NCI-H1930 (cell line): Measurements from ENCODE around the gene TSSK1B.
"Not testable (repeated sequence)": the region's sequence is repeated elsewhere in the genome, so short reads cannot be mapped to it uniquely, and the experiment has no call there.

Experiments used
- DNase-seq, 2 experiments: peaks; one replicate each; lab custom pipeline; 2025; lab: John Stamatoyannopoulos, UW

Gene TSSK1B

DNA sequence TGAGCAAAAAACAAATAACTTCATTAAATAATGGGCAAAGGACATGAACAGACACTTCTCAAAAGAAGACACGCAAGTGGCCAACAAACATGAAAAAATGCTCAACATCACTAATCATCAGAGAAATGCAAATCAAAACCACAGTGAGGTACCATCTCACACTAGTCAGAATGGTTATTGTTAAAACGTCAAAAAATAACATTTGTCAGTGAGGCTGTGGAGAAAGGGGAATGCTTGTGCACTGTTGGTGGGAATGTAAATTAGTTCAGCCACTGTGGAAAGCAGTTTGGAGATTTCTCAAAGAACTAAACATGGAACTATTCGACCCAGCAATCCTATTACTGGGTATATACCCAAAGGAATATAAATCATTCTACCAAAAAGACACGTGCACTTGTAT is 36.8 kb downstream of the TSSK1B start:
- DNase-seq: not testable (repeated sequence)

DNA sequence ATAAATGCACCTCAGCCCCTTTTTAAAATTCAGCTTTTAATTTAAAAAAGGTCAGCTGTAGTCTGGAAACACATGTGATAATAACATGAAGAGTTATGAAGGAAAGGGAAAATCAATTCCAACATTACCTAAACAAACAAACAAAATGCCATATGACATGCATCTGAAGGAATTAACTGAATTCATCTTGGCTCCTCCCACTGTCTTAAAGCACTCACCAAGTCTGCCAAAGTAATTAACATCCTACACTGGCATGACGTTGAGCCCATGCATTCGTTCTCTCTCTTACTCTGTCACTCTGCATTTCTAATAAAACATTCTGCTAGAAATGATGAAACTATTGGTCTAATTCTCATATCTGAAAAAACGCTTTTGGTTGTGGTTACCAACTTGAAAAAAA is 37.7 kb downstream of the TSSK1B start:
- DNase-seq: no peak

DNA sequence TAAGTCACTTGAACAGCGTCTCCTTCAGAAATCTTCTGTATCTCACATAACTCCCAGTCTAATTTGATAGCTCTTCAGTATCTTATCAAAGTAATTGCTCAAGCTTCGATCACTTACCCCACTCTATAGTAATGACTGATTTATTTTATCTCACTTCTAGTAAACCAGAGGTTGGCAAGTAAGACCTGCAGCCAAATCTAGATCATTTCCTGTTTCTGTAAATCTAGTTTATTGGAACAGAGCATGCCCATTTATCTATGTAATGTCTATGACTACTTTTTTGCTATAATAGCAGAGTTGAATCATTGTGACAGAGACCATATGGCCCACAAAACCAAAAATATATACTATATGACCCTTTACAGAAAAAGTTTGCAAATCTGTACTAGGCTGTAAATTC is 40.1 kb downstream of the TSSK1B start:
- DNase-seq: no peak

DNA sequence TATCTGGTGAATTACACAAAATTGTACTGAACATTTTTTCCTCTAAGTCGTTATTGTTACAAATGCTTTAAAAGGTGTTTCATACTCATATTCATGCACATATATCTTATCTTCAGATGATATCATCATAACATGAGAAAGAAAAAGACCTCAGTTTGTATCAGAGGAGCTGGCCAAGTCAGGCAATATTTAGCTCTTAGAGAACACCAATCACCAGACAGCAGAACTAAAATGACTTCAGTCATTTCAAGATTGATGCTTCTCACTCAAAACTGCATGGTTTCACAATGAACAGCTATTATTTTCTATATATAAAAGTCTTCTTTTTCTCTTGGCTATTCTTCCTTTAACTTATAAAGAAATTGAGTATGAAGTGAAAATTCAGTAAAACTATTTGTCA is 44.6 kb downstream of the TSSK1B start:
- no peak for DNase-seq

DNA sequence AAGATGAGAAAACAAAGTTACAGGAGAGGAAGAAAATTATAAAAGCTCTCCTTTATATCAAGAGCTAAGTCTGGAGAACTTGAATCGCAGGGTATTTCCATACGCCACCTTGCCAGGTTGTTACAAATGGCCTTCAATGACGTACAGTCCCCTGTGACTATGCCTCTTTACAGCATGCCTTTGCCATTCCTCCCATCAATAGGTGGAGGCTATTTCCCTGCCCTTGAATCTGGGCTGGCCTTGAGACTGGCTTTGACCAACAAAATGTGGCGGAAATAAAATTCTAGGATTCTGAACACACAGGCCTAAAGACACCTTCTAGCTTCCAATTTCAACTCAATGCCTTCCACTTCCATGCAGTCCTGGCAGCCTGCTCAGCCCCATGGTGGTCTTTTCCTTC is 45.7 kb downstream of the TSSK1B start:
- no peak for DNase-seq

DNA sequence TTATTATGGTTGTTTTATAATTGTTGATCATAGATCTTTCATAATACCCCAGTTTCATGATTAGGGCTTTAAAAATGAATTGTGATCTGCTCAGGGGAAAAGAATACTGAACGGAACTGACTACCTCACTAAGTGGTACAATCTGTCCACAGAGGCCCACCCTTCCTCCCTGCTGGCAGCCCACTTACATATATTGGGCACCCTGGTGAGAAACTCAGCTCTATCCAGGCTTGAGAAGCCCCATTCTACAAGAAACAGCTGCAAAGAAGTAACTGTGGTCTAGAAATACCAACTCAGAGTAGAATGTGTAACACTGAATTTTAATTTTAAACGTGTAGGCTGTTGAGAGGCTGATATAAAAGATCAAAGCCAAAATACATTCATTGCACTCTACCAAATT is 46.9 kb downstream of the TSSK1B start:
- no peak for DNase-seq

DNA sequence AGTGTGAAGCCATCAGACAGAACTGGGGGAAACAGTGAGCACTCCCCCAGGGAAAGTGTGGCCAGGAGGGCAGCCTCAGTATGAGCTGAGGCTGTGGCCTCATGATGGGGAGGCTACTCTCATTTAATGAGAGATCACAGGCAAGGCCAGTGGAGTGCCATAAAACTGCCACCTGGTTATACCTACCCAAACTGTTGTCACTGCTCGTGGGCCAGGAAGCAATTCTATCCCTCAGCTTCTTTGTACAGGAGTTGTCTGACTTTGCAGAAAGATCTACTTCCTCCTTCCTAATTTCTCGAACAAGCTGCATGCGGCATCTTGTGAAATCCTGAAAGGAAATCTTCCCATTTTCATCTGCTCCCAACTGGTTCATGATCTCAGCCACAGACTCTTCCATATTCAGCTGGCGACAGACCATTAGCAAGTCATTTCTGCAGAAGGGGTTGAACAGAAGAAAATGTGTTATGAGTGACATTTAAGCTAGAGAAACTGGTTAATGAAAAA is 50.0 kb downstream of the TSSK1B start:
- no peak for DNase-seq

DNA sequence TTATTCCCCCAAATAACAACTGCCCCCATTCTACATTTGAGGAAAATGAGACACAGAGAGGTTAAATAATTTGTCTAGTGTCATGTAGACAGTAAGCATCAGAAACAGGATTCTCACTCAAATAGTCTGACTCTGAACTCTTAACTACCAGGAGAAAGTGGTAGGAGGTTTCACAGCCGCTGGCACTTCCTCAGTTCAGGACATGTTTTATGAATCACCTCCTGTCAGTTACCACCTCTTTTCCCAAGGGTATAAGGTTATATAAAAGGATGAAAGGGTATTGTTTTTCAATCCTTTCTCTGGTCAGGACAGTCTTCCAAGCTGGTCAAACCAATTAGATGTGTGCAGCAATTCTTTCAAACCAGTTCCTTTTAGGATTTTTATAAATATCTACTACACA is 52.1 kb downstream of the TSSK1B start:
- DNase-seq: no peak
